ACC112 (cell line): ENCODE results near the gene NFX1.
"Not testable (repeated sequence)": the region's sequence is repeated elsewhere in the genome, so short reads cannot be mapped to it uniquely, and the experiment has no call there.

Experiments
- H2AFZ ChIP-seq: fragments of 200-600 bp; sonication (generic); one replicate; pipeline ENCODE4 v1.6.0; 2017; ENCODE audit warnings: antibody characterized with exemption, low read length; ENCODE audit not compliant: unreplicated experiment
- H3K27ac ChIP-seq: fragments of 200-600 bp; sonication (generic); 2 replicates; pipeline ENCODE4 v1.5.1; 2014; ENCODE audit warnings: low read depth, mild to moderate bottlenecking, antibody characterized with exemption, low read length, moderate library complexity
- H3K27me3 ChIP-seq: fragments of 200-600 bp; sonication (generic); 2 replicates; pipeline ENCODE4 v1.6.1; 2014; ENCODE audit warnings: mild to moderate bottlenecking, antibody characterized with exemption, low read length, moderate library complexity, mixed read lengths; ENCODE audit not compliant: insufficient read depth
- H3K36me3 ChIP-seq: fragments of 200-600 bp; sonication (generic); 2 replicates; pipeline ENCODE4 v1.6.1; 2016; ENCODE audit warnings: mild to moderate bottlenecking, antibody characterized with exemption, low read length, moderate library complexity, mixed read lengths; ENCODE audit not compliant: insufficient read depth
- H3K4me1 ChIP-seq: fragments of 200-600 bp; sonication (generic); one replicate; pipeline ENCODE4 v1.6.1; 2016; ENCODE audit warnings: low read length, mixed read lengths; ENCODE audit not compliant: insufficient read depth, unreplicated experiment, control insufficient read depth
- H3K4me3 ChIP-seq: fragments of 200-600 bp; sonication (generic); 2 replicates; pipeline ENCODE4 v1.5.1; 2014; ENCODE audit warnings: mild to moderate bottlenecking, low read depth, low read length
- H3K79me2 ChIP-seq: fragments of 200-600 bp; sonication (generic); one replicate; pipeline ENCODE4 v1.6.0; 2016; ENCODE audit warnings: low read length; ENCODE audit not compliant: control insufficient read depth, unreplicated experiment, insufficient read depth

NFX1 gene

DNA sequence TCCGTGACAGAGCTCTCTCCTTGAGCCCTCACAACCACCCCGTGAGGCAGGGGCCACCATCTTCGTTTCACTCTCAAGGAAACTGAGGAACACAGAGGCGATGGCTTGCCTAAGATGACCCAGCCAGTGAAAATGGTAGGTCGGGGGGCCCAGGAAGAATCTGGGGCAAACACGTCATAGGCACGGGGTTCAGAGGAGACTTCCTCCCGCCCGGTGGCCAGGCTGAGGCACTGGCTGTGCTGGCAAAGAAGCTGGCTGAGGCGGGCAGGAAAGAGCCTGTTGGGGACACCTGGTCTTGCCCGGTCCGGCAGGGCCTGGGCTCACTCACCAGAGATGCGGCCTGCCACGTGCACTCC is 96.3 kb downstream of the NFX1 start:
- not testable (repeated sequence) for H3K27me3 ChIP-seq, H3K27ac ChIP-seq, H3K79me2 ChIP-seq, H3K4me1 ChIP-seq, H2AFZ ChIP-seq, H3K36me3 ChIP-seq, H3K4me3 ChIP-seq

- not testable (repeated sequence) for H3K4me3 ChIP-seq, H3K4me1 ChIP-seq, H2AFZ ChIP-seq, H3K27ac ChIP-seq, H3K27me3 ChIP-seq, H3K36me3 ChIP-seq, H3K79me2 ChIP-seq
Observed at GRCh38 chr9:33386998-33387397, 96.7 kb downstream of the NFX1 start.

DNA sequence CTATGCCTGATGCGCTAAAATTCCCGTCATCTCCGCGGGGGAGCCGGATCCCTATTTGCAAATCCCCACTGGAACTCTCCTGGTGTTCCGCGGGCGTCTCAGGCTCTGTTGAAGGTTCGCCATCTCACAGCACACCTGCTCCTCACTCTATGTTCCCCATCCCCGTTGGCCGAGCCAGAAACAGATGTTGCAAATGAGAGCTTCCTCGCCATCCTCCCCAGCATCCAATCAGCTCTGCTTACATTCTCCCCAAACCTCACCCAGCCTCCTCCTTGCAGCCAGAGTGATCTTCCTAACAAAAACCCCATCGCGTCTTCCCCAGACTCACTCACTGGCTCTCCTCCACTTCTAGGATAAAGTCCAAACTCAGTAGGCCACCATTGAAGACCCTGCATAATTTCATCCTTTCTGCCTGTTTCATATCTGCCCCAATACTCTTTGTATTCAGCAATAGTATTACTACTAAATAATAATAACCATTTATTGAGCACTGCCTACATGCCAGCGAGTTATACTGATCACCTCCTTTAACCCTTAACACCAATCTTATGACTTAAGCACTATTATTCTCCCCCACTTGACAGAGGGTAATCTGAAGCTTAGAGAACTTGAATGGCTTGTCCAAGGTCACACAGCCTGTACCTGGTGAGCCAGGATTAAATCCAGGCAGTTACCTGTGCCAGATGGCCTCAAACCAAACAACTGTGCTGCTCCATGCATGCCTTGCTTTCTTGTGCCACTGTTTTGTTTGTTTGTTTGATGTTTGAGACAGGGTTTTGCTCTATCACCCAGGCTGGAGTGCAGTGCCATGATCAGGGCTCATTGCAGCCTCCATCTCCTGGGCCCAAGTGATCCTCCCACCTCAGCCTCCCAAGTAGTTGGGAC is 98.0 kb downstream of the NFX1 start:
- Histone ChIP-seq H2AFZ (no peak overlapping the region), H3K4me3 (no peak overlapping the region), H3K27me3 (no peaks in the 10 kb centered on the region), H3K36me3 (no peaks in the 10 kb centered on the region), H3K79me2 (no peaks in the 10 kb centered on the region), H3K27ac (no peak overlapping the region), H3K4me1 (peaks cover 5% of the 10 kb centered on the region)

DNA sequence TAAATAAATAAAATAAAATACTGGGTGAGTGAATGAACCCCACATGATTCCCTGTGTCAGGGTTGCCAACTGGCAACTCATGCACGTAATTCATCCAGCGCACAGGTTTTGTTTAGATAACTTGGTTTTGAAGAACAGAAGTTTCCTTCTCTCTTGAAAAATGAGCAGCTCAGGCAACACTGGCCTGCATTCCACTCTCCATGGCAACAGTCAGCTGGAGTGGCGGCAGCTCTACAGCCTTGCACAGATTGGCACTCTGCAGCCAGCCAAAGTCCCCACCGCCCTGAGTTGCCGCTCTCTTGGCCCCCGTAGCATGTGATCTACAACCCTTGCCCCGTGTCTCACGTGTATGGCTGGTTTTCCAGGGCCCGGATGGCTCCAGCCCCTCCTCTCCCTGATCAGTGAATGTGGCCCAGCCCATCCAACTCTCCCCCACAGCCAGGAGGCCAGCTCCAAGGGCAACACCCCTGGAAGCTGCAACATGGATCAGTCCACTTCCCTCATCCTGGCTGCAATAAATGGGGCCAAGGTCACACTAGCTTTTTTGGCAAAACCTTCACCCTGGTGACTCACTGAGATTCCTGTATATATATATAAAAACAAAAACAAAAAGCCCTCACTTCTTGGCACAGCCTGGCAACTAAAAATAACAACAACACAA is 100.9 kb downstream of the NFX1 start:
- H3K4me3 ChIP-seq: peak overlapping the region; percentile 43; the same call in 1 of the 2 replicates
- H2AFZ ChIP-seq, H3K4me1 ChIP-seq, H3K27me3 ChIP-seq, H3K36me3 ChIP-seq, H3K79me2 ChIP-seq: not testable (repeated sequence)
- peak overlapping the region; percentile 85 for H3K27ac ChIP-seq

- H3K79me2 ChIP-seq, H3K36me3 ChIP-seq, H3K4me1 ChIP-seq, H2AFZ ChIP-seq, H3K27ac ChIP-seq, H3K27me3 ChIP-seq, H3K4me3 ChIP-seq: not testable (repeated sequence)
Observed at GRCh38 chr9:33392591-33393021, 102.3 kb downstream of the NFX1 start.

GRCh38 chr9:33393581-33393980 is 103.3 kb downstream of the NFX1 start:
- peaks cover 5% of the 10 kb centered on the region for H3K4me1 ChIP-seq
- H3K27me3 ChIP-seq: no peaks in the 10 kb centered on the region
- H2AFZ ChIP-seq: no peak overlapping the region
- no peak overlapping the region for H3K27ac ChIP-seq
- H3K79me2 ChIP-seq: no peaks in the 10 kb centered on the region
- H3K4me3 ChIP-seq: no peak overlapping the region
- H3K36me3 ChIP-seq: no peaks in the 10 kb centered on the region

GRCh38 chr9:33393986-33394385 is 103.7 kb downstream of the NFX1 start:
- H3K27ac ChIP-seq, H2AFZ ChIP-seq, H3K27me3 ChIP-seq, H3K36me3 ChIP-seq, H3K4me3 ChIP-seq, H3K79me2 ChIP-seq, H3K4me1 ChIP-seq: not testable (repeated sequence)

- not testable (repeated sequence) for H3K79me2 ChIP-seq, H2AFZ ChIP-seq, H3K4me1 ChIP-seq, H3K4me3 ChIP-seq, H3K27me3 ChIP-seq, H3K36me3 ChIP-seq, H3K27ac ChIP-seq
Observed at GRCh38 chr9:33395159-33395879, 105.0 kb downstream of the NFX1 start.

DNA sequence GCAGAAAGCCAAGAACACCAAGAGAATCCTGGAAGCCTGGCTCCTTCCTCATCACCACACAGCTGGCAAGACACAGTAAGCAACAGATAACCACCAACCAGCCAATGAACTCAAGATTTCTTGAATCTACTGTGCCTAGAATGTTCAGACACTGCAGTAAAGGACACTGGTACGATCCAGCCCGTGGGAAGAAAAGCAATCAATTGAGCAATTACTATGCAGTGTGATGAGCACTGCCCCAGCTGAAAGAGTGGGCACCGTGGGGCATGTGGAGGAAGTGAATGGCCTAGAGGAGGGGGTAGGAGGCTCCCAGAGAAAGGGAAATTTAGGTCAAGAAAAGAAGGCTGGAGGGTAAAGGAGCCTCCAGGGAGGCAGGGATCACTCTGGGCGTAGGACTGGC is 107.5 kb downstream of the NFX1 start:
- H3K27ac ChIP-seq, H3K27me3 ChIP-seq: not testable (repeated sequence)

DNA sequence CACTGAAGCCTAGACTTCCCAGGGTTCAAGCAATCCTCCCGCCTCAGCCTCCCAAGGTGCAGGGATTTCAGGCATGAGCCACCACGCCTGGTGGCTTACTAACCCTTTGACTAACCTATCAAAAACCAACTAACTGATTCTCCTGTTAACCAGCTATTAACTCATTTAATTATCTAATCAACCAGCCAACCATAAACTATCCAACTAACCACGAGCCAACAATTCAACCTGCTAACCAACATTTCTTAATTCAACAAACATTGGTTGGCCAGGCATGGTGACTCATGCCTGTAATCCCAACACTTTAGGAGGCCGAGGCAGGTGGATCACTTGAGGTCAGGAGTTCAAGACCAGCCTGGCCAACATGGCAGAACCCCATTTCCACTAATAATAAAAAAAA is 108.7 kb downstream of the NFX1 start:
- H3K36me3 ChIP-seq, H3K4me1 ChIP-seq, H3K27ac ChIP-seq, H2AFZ ChIP-seq, H3K79me2 ChIP-seq, H3K4me3 ChIP-seq, H3K27me3 ChIP-seq: not testable (repeated sequence)

More for the DNA sequence above, 107.5 kb downstream of the NFX1 start:
- H3K79me2 ChIP-seq, H3K4me3 ChIP-seq, H2AFZ ChIP-seq, H3K36me3 ChIP-seq, H3K4me1 ChIP-seq: not testable (repeated sequence)

DNA sequence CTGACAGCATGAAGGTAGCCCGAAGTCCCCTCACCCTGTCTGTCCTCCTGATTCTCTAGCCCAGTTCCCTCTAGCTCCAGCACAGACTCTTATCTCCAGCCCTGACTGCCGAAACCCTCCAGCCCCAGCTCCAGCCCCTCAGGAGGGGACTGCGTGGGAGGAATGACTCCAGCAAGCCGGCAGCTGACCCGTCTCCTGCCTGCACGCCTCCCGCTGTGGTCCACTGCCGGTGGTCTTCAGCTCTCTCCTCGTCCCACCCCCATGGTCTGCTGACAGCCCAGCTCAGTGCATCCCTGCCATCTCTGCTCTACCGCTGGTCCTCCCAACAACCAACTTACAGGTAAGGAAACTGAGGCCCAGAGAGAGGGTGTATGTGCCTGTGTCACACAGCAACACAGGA is 111.5 kb downstream of the NFX1 start:
- not testable (repeated sequence) for H2AFZ ChIP-seq, H3K4me1 ChIP-seq, H3K27ac ChIP-seq, H3K4me3 ChIP-seq, H3K27me3 ChIP-seq, H3K36me3 ChIP-seq, H3K79me2 ChIP-seq
